Naive thymus-derived CD4-positive, alpha-beta T cell (primary cell): ENCODE results near the gene USP35. TPM values are rescaled to one million over a fixed set of nuclear protein-coding genes. Genes with fewer than 3 reads are reported as not detected.

ENCODE experiments used
- ATAC-seq: fragments of 150-1000 bp; cut with Tn5 transposase; 2 replicates; pipeline ENCODE4 v1.10.0; 2021; ENCODE audit warnings: mild to moderate bottlenecking, moderate library complexity
- CTCF ChIA-PET: fragments of 350-600 bp; sonication (Branson Sonifier 250); formaldehyde crosslinking; loops from one replicate; lab custom pipeline; 2021; ENCODE audit warnings: antibody characterized with exemption; lab: Charles Lee
- POLR2A ChIA-PET: fragments of 350-600 bp; sonication (Branson Sonifier 250); formaldehyde crosslinking; loops from one replicate; lab custom pipeline; 2021; ENCODE audit warnings: antibody characterized with exemption, inconsistent platforms; lab: Charles Lee
- DNase-seq, 9 donors: peaks; one replicate each; pipeline versions ENCODE4 v3.0.0 to v3.0.0-alpha.2; 2020 to 2022; ENCODE audit warnings: mixed read lengths in 1 of 9
- H3K27ac ChIP-seq: one replicate; pipeline ENCODE4 v1.7.0; 2013; ENCODE audit warnings: mild to moderate bottlenecking, low read depth, low read length, moderate library complexity
- H3K27me3 ChIP-seq, 2 donors: one replicate each; pipeline ENCODE4 v1.7.0; 2013; ENCODE audit warnings: low read length in 2 of 2, mild to moderate bottlenecking in 2 of 2, moderate library complexity in 2 of 2; ENCODE audit not compliant: control insufficient read depth in 2 of 2, insufficient read depth in 2 of 2
- H3K36me3 ChIP-seq, 3 experiments: 1 replicate in 2 of 3; 2 replicates in 1 of 3; pipeline ENCODE4 v1.7.0; 2013; ENCODE audit warnings: low read length in 3 of 3, mild to moderate bottlenecking in 3 of 3, moderate library complexity in 1 of 3; ENCODE audit not compliant: insufficient read depth in 3 of 3, control insufficient read depth in 2 of 3
- H3K4me1 ChIP-seq, 2 donors: one replicate each; pipeline ENCODE4 v1.7.0; 2013; ENCODE audit warnings: low read length in 2 of 2, mild to moderate bottlenecking in 2 of 2, moderate library complexity in 1 of 2; ENCODE audit not compliant: control insufficient read depth in 2 of 2, insufficient read depth in 2 of 2
- H3K4me3 ChIP-seq: 2 replicates; pipeline ENCODE4 v1.7.0; 2013; ENCODE audit warnings: mild to moderate bottlenecking, low read length
- H3K9me3 ChIP-seq, 3 experiments: 1 replicate in 2 of 3; 2 replicates in 1 of 3; pipeline ENCODE4 v1.7.0; 2013; ENCODE audit warnings: low read length in 3 of 3; ENCODE audit not compliant: control insufficient read depth in 2 of 3
- H3K27ac Mint-ChIP-seq, 9 donors: one replicate each; pipeline ENCODE4 v1.8.0; 2020 to 2022; ENCODE audit warnings: mixed read lengths in 9 of 9, mild to moderate bottlenecking in 8 of 9, moderate library complexity in 5 of 9, inconsistent platforms in 2 of 9
- H3K27me3 Mint-ChIP-seq, 5 donors: one replicate each; pipeline ENCODE4 v1.8.0; 2021 to 2022; ENCODE audit warnings: mixed read lengths in 5 of 5, mild to moderate bottlenecking in 1 of 5
- H3K36me3 Mint-ChIP-seq, 5 donors: one replicate each; pipeline ENCODE4 v1.8.0; 2020 to 2022; ENCODE audit warnings: mixed read lengths in 5 of 5, mild to moderate bottlenecking in 3 of 5, inconsistent platforms in 1 of 5
- H3K4me1 Mint-ChIP-seq, 7 donors: one replicate each; pipeline ENCODE4 v1.8.0; 2020 to 2022; ENCODE audit warnings: mixed read lengths in 7 of 7, mild to moderate bottlenecking in 3 of 7, inconsistent platforms in 1 of 7
- H3K4me3 Mint-ChIP-seq, 10 donors: one replicate each; pipeline ENCODE4 v1.8.0; 2020 to 2022; ENCODE audit warnings: mild to moderate bottlenecking in 10 of 10, mixed read lengths in 10 of 10, moderate library complexity in 6 of 10, inconsistent platforms in 2 of 10
- H3K9me3 Mint-ChIP-seq, 11 donors: one replicate each; pipeline ENCODE4 v1.8.0; 2020 to 2022; ENCODE audit warnings: mixed read lengths in 11 of 11, mild to moderate bottlenecking in 4 of 11, inconsistent platforms in 1 of 11, moderate library complexity in 1 of 11
- intact Hi-C, 2 donors: fragments of 100-400 bp; cut with micrococcal nuclease; formaldehyde crosslinking; loops; one replicate each; pipeline ENCODE4 v1.15.1; 2023
- polyA plus RNA-seq, 2 donors: library from polyadenylated mRNA; unstranded; fragments of 300-500 nt; fragmentation: Illumina TruSeq; gene quantifications; one replicate each; pipeline ENCODE4 v1.2.3, GENCODE V29; 2021
- total RNA-seq, 6 experiments: library from RNA in 5 of 6; stranded (reverse) in 5 of 6; gene quantifications; 1 replicate in 5 of 6; 2 replicates in 1 of 6; pipeline ENCODE4 v1.2.3 and lab custom pipeline; 2021 to 2026

USP35 gene
- total and polyA plus RNA-seq, 7 experiments from 2014 or later: 1.2 to 19.2 (median 13.2) TPM

DNA sequence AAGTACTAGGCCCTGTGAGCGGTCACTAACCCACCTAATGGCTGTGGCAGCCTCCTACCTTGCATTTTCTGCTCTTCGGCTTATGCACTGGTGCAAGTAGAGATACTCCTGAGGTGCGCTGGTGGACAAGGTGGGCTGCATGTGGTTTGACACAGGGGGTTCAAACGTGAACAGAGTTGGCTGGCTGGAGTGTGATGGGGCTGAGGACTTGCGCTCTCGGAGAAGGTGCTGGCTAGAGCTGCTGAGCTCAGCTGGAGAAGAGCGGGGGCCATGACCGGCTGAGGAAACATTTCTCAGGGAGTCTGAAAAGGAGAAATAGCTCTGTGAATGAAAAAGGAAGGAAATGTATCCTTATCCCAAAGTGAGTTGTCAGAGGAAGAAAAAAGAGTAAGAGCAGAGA, 61.4 kb downstream of the USP35 start:
- Histone ChIP-seq H3K9me3 (no peaks in the 10 kb centered on the region), H3K27me3 (no peaks in the 10 kb centered on the region), H3K27ac (no peak overlapping the region), H3K4me3 (no peak overlapping the region), H3K36me3 (no peaks in the 10 kb centered on the region), H3K4me1 (no peaks in the 10 kb centered on the region)
- Mint-ChIP-seq H3K27ac (no peak overlapping the region), H3K27me3 (no peaks in the 10 kb centered on the region), H3K4me3 (no peak overlapping the region), H3K36me3 (peaks cover 0 to 48% (median 0%) of the 10 kb centered on the region in 5 donors), H3K9me3 (peaks cover 0 to 6% (median 2%) of the 10 kb centered on the region in 11 donors), H3K4me1 (peaks cover 0 to 17% (median 0%) of the 10 kb centered on the region in 7 donors)
- ChIA-PET CTCF (no interaction called here), POLR2A (no interaction called here)
- intact Hi-C loops: no loop called here
- no peak for ATAC-seq
- no peak for DNase-seq

DNA sequence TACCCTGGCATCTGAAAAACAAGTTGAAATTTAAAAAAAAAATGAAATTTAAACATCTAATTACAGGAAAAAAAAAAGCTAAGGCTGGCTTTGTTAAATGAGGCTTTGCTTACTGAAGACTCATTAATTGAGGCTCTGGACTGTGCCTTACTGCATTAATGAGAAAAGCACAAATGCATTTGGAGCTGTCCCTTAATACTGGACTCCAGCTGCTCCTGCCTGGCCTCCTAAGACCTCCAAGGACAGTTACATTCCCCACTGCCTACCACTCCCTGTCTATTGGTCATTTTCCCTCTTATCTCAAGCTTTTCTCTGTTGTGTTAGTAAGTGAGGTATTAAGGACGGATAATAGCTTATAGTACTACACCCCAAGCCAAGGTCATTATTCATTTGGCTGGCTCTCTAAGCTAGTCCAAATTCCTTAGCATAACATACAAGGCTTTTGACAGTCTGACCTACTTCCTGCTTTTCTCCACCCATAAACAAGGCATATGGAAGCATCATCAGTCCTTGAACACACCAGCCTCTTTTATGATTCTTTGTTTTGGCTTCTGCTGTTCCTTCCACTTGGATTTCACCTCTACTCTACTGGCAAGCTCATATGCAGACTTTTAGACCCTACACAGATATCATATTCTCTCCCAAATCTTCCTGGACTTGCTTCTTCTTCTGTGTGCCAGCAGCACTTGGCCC, 62.5 kb downstream of the USP35 start:
- Histone ChIP-seq H3K4me3 (no peak overlapping the region), H3K36me3 (no peaks in the 10 kb centered on the region), H3K4me1 (no peaks in the 10 kb centered on the region), H3K27me3 (no peaks in the 10 kb centered on the region), H3K9me3 (no peaks in the 10 kb centered on the region), H3K27ac (no peak overlapping the region)
- Mint-ChIP-seq H3K4me3 (no peak overlapping the region), H3K27me3 (no peaks in the 10 kb centered on the region), H3K36me3 (peaks cover 0 to 46% (median 0%) of the 10 kb centered on the region in 5 donors), H3K27ac (no peak overlapping the region), H3K9me3 (peaks cover 0 to 5% (median under 1%) of the 10 kb centered on the region in 11 donors), H3K4me1 (peaks cover 0 to 18% (median 0%) of the 10 kb centered on the region in 7 donors)
- DNase-seq (no peak), ATAC-seq (no peak)
- ChIA-PET POLR2A (interaction anchor here (1.2 kb wide), 1 partner anchor 185 kb away, joined by 3 read pairs; no protein-coding TSS in a partner anchor), CTCF (interaction anchor here (0.6 kb wide), 1 partner anchor 316 kb away, joined by 3 read pairs; no protein-coding TSS in a partner anchor)
- intact Hi-C loops: no loop called here

DNA sequence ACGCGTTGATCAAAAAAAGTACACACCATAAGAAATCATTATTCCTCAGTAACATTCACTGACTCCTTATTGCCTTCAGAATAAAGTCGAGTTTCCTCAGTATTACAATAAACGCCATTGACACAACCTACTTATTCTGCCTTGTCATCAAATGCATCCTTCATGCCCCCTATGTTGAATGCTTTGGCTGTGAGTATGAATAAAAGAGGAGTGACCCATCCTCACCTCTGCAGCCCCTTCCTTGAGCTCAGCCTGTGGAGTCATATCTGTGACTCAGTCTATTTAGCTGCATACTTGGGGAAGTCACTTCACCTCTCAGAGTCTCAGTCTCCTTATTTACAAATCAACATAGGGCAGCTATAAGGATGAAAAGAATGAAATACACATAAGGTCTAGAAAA, 65.1 kb downstream of the USP35 start:
- H3K4me1 Mint-ChIP-seq: peaks cover 0 to 22% (median 0%) of the 10 kb centered on the region in 7 donors
- Histone ChIP-seq H3K9me3 (no peaks in the 10 kb centered on the region), H3K4me3 (no peak overlapping the region), H3K27ac (no peak overlapping the region), H3K36me3 (no peaks in the 10 kb centered on the region), H3K4me1 (no peaks in the 10 kb centered on the region), H3K27me3 (no peaks in the 10 kb centered on the region)
- H3K36me3 Mint-ChIP-seq: peaks cover 0 to 24% (median 0%) of the 10 kb centered on the region in 5 donors
- H3K4me3 Mint-ChIP-seq: no peak overlapping the region
- ATAC-seq (no peak), DNase-seq (no peak)
- no peaks in the 10 kb centered on the region for H3K27me3 Mint-ChIP-seq
- intact Hi-C loops: no loop called here
- CTCF ChIA-PET: no interaction called here
- no peak overlapping the region for H3K27ac Mint-ChIP-seq
- no peaks in the 10 kb centered on the region for H3K9me3 Mint-ChIP-seq
- POLR2A ChIA-PET: no interaction called here

DNA sequence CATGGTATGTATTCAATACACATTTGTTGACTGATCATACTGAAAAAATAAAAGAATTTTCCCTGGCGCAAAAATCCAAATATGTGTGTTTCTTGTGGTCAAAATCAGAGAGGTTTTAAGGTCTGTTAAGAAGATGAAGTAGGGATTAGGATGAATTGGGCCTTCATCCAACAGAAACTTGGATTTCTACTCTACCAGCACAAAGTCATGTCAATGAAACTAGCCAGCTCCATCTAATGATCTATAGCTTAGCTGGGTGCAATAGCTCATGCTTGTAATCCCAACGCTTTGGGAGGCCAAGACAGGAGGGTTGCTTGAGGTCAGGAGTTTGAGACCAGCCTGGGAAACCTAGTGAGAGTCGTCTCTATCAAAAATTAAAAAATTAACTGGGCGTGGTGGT, 65.5 kb downstream of the USP35 start:
- Histone ChIP-seq H3K4me1 (no peaks in the 10 kb centered on the region), H3K9me3 (no peaks in the 10 kb centered on the region), H3K36me3 (no peaks in the 10 kb centered on the region), H3K27ac (no peak overlapping the region), H3K4me3 (no peak overlapping the region), H3K27me3 (no peaks in the 10 kb centered on the region)
- ChIA-PET CTCF (no interaction called here), POLR2A (no interaction called here)
- H3K9me3 Mint-ChIP-seq: no peaks in the 10 kb centered on the region
- no peaks in the 10 kb centered on the region for H3K27me3 Mint-ChIP-seq
- no peak overlapping the region for H3K27ac Mint-ChIP-seq
- intact Hi-C loops: no loop called here
- peaks cover 0 to 22% (median 0%) of the 10 kb centered on the region in 7 donors for H3K4me1 Mint-ChIP-seq
- DNase-seq (no peak), ATAC-seq (no peak)
- no peak overlapping the region for H3K4me3 Mint-ChIP-seq
- peaks cover 0 to 23% (median 0%) of the 10 kb centered on the region in 5 donors for H3K36me3 Mint-ChIP-seq

DNA sequence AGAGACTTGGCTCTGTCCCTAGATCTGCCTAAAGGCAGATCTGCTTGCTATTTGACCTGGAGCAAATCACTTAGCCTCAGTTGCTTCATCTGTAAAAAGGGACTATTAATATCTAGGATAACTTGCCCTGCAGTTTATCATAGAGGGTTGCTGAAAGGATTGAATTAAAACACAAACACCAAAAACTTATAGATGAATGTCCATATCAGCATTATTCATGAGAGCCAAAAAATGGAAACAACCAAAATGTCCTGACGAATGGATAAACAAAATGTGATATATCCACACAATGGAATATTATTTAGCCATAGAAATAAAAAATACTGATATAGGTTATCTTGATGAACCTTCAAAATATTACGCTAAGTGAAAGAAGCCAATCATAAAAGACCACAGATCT, 67.2 kb downstream of the USP35 start:
- POLR2A ChIA-PET: no interaction called here
- no peaks in the 10 kb centered on the region for H3K36me3 ChIP-seq
- no peaks in the 10 kb centered on the region for H3K27me3 ChIP-seq
- H3K9me3 ChIP-seq: no peaks in the 10 kb centered on the region
- Mint-ChIP-seq H3K4me1 (peaks cover 0 to 12% (median 0%) of the 10 kb centered on the region in 7 donors), H3K4me3 (no peak overlapping the region), H3K27me3 (no peaks in the 10 kb centered on the region), H3K9me3 (no peaks in the 10 kb centered on the region), H3K36me3 (peaks cover 0 to 19% (median 0%) of the 10 kb centered on the region in 5 donors), H3K27ac (no peak overlapping the region)
- no peak overlapping the region for H3K27ac ChIP-seq
- H3K4me3 ChIP-seq: no peak overlapping the region
- DNase-seq (no peak), ATAC-seq (no peak)
- CTCF ChIA-PET: interaction anchor here (0.6 kb wide), 1 partner anchor 53 kb away, joined by 3 read pairs; no protein-coding TSS in a partner anchor
- intact Hi-C loops: no loop called here
- no peaks in the 10 kb centered on the region for H3K4me1 ChIP-seq

DNA sequence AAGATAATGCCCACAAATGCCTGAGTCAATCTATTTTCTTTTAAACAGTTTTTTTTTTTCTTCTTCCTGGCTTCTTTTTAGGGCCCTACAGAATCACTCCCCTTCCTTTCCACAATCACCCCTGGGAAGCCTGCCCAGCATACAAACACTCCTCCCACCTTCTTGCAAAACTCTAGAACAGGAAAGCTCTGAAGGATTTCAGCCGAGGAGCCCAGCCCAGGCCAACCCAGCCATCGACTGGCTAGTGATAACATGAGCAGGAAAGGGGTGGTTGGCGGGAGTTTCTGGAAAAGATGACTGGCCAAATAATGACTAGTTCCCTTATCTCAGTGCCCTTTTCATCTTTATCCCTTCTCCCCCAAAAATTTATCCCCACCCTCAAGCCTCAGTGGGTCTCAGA, 68.2 kb downstream of the USP35 start:
- ATAC-seq: no peak
- Mint-ChIP-seq H3K27me3 (no peaks in the 10 kb centered on the region), H3K36me3 (peaks cover 0 to 15% (median 0%) of the 10 kb centered on the region in 5 donors), H3K27ac (no peak overlapping the region), H3K9me3 (no peaks in the 10 kb centered on the region), H3K4me3 (no peak overlapping the region), H3K4me1 (peaks cover 0 to 7% (median 0%) of the 10 kb centered on the region in 7 donors)
- Histone ChIP-seq H3K27ac (no peak overlapping the region), H3K4me3 (no peak overlapping the region), H3K36me3 (no peaks in the 10 kb centered on the region), H3K9me3 (no peaks in the 10 kb centered on the region), H3K27me3 (no peaks in the 10 kb centered on the region), H3K4me1 (no peaks in the 10 kb centered on the region)
- intact Hi-C loops: no loop called here
- ChIA-PET POLR2A (no interaction called here), CTCF (no interaction called here)
- no peak for DNase-seq

DNA sequence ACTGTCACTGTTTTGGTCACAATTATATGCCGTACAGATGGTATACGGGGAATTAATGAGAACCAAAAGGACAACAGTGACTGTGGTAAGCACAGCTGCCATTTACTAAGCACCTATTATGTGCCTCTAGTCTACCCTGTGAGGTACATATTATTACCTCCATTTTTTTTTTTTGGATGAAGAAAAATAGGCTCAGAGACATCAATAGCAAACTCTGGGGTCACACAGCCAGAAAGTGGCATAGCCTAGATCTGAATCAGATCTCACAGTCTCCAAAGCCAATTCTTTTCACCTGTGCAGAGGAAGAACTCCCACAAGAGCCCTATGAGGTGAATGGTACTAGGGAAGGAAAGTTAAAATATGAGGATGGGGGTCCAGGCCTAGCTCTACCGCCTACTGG, 68.9 kb downstream of the USP35 start:
- DNase-seq (no peak), ATAC-seq (no peak)
- H3K27me3 Mint-ChIP-seq: no peaks in the 10 kb centered on the region
- Histone ChIP-seq H3K4me1 (no peaks in the 10 kb centered on the region), H3K27me3 (no peaks in the 10 kb centered on the region), H3K27ac (no peak overlapping the region), H3K4me3 (no peak overlapping the region), H3K36me3 (no peaks in the 10 kb centered on the region), H3K9me3 (no peaks in the 10 kb centered on the region)
- H3K4me1 Mint-ChIP-seq: peaks cover 0 to 7% (median 0%) of the 10 kb centered on the region in 7 donors
- peaks cover 0 to 13% (median 0%) of the 10 kb centered on the region in 5 donors for H3K36me3 Mint-ChIP-seq
- H3K27ac Mint-ChIP-seq: no peak overlapping the region
- POLR2A ChIA-PET: no interaction called here
- no peaks in the 10 kb centered on the region for H3K9me3 Mint-ChIP-seq
- CTCF ChIA-PET: no interaction called here
- no peak overlapping the region for H3K4me3 Mint-ChIP-seq
- intact Hi-C loops: no loop called here
